ENCODE results near the gene SHISA9.

DNA sequence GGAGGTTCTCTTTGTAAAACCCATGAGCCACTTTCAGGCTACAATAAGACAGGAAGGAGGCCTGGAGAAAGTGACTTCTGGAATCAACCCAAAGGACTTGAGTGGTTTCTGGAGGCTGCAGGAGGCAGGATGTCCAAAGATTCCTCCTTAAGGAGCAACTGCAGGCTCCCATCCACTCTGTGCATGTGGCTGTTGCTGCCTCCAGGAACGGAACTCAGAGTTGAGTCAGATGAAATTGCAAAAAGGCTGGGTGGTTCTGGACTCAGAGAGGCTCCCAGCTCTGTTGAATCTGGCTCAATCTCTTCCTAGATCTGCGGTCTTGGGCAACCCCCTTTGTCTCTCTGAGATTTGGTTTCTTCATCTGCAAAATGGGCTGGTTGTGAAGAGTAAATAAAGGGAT lies 197.1 kb downstream of the SHISA9 start:
- TF ChIP-seq POLR2A (IDR thresholded peaks at IDR 0.05; ENCODE audit: low read length) (no peak), GATA1 (IDR thresholded peaks at IDR 0.05; ENCODE audit: low read depth, low read length) (no peak)

Data from erythroblast (primary cell).